Lung (tissue), 12 donors: ENCODE data around the gene MAD2L2. TPM values are rescaled to one million over a fixed set of nuclear protein-coding genes. Genes with fewer than 3 reads are reported as not detected.

Experiments used
- ATAC-seq: fragments of 200-7000 bp; cut with Tn5 transposase; one replicate; pipeline ENCODE4 v1.9.1; 2020; ENCODE audit warnings: moderate number of reproducible peaks; ENCODE audit not compliant: insufficient read depth, low FRiP score
- DNase-seq, 3 donors: peaks; one replicate each; pipeline ENCODE4 v3.0.0-alpha.2; 2013 to 2017
- H3K27ac ChIP-seq, 2 donors: one replicate each; pipeline ENCODE4 v1.5.1; 2013; ENCODE audit warnings: mild to moderate bottlenecking in 2 of 2, moderate library complexity in 2 of 2, control low read depth in 1 of 2, inconsistent platforms in 1 of 2, low read depth in 1 of 2, low read length in 1 of 2
- H3K27me3 ChIP-seq, 3 donors: one replicate each; pipeline ENCODE4 v1.5.1; 2013; ENCODE audit warnings: low read length in 2 of 3; ENCODE audit not compliant: control insufficient read depth in 3 of 3, insufficient read depth in 3 of 3
- H3K36me3 ChIP-seq, 4 donors: one replicate each; pipeline ENCODE4 v1.5.1; 2013; ENCODE audit warnings: low read length in 4 of 4, mild to moderate bottlenecking in 1 of 4, moderate library complexity in 1 of 4; ENCODE audit not compliant: control insufficient read depth in 4 of 4, insufficient read depth in 4 of 4
- H3K4me1 ChIP-seq, 5 donors: one replicate each; pipeline ENCODE4 v1.5.1; 2013; ENCODE audit warnings: low read length in 5 of 5, mild to moderate bottlenecking in 2 of 5, moderate library complexity in 1 of 5; ENCODE audit not compliant: control insufficient read depth in 5 of 5, insufficient read depth in 5 of 5
- H3K4me3 ChIP-seq: one replicate; pipeline ENCODE4 v1.5.1; 2013; ENCODE audit warnings: mild to moderate bottlenecking, control low read depth, moderate library complexity
- H3K9ac ChIP-seq, 2 donors: one replicate each; pipeline ENCODE4 v1.5.1; 2013; ENCODE audit warnings: low read length in 2 of 2, control low read depth in 1 of 2; ENCODE audit not compliant: insufficient read depth in 1 of 2
- H3K9me3 ChIP-seq, 4 donors: one replicate each; pipeline ENCODE4 v1.5.1; 2013; ENCODE audit warnings: low read length in 3 of 4, mild to moderate bottlenecking in 1 of 4, moderate library complexity in 1 of 4; ENCODE audit not compliant: control insufficient read depth in 4 of 4, insufficient read depth in 3 of 4
- CTCF ChIP-seq: IDR thresholded peaks from 2 replicates; pipeline ENCODE4 v1.5.1; 2012; ENCODE audit warnings: mild to moderate bottlenecking; ENCODE audit errors: control extremely low read depth, extremely low read depth
- WGBS, 2 donors: extraction: QIAGEN DNeasy Blood & Tissue Kit; methylation state at CpG; one replicate each; pipeline ENCODE4 v1.1.7; 2013; 5-methylcytosine and 5-hydroxymethylcytosine counted together
- polyA plus RNA-seq, 2 donors: library from polyadenylated mRNA; stranded (reverse); fragments of 200-250 nt; gene quantifications; one replicate each; pipeline ENCODE4 v1.2.1, GENCODE V29; 2013
- total RNA-seq, 2 donors: library from RNA; depleted of rRNA in 1 of 2; stranded (reverse); fragments of >200 nt in 1 of 2; gene quantifications; one replicate each; pipeline ENCODE4 v1.2.1, GENCODE V29; 2014 to 2021
- donor health status: control.
- donor health status: control.
- donor health status: Bipolar disorder and iron deficiency.
- donor health status: healthy.
- donor health status: DM: yes; HTN: yes; CAD: no.

MAD2L2 gene
- total and polyA plus RNA-seq, 4 donors: 23.4 to 61.9 (median 30.5) TPM

GRCh38 chr1:11648732-11649158, 32.2 kb downstream of the MAD2L2 start:
- peaks cover 0 to 33% (median 16%) of the 10 kb centered on the region in 3 donors for H3K27me3 ChIP-seq
- 9 to 15% methylated on average over 15 to 30 of the region's 30 CpGs for WGBS, 2 donors
- DNase-seq: no peak

GRCh38 chr1:11648039-11648438, 32.9 kb downstream of the MAD2L2 start:
- Histone ChIP-seq H3K9me3 (no peaks in the 10 kb centered on the region), H3K36me3 (no peaks in the 10 kb centered on the region), H3K27ac (no peak overlapping the region), H3K4me3 (no peak overlapping the region), H3K9ac (no peak overlapping the region), H3K27me3 (peaks cover 0 to 33% (median 16%) of the 10 kb centered on the region in 3 donors), H3K4me1 (peaks cover 0 to 18% (median 3%) of the 10 kb centered on the region in 5 donors)
- ATAC-seq: no peak
- DNase-seq: peak in 1 of 3 donors; percentile 26
- WGBS, 2 donors: 81 to 89% methylated on average over 6 of the region's 6 CpGs
- no peak for TF ChIP-seq CTCF

More at GRCh38 chr1:11648732-11649158, 32.2 kb downstream of the MAD2L2 start:
- peaks cover 0 to 18% (median 3%) of the 10 kb centered on the region in 5 donors for H3K4me1 ChIP-seq
- no peak overlapping the region for H3K27ac ChIP-seq
- H3K9me3 ChIP-seq: no peaks in the 10 kb centered on the region
- no peak overlapping the region for H3K9ac ChIP-seq
- TF ChIP-seq CTCF: no peak
- peak; percentile 27 for ATAC-seq
- H3K36me3 ChIP-seq: no peaks in the 10 kb centered on the region
- no peak overlapping the region for H3K4me3 ChIP-seq

- 80 to 87% methylated on average over 7 of the region's 7 CpGs for WGBS, 2 donors
- H3K27ac ChIP-seq: no peak overlapping the region
- no peak for TF ChIP-seq CTCF
- H3K9ac ChIP-seq: no peak overlapping the region
- peaks cover 0 to 18% (median 3%) of the 10 kb centered on the region in 5 donors for H3K4me1 ChIP-seq
- H3K9me3 ChIP-seq: no peaks in the 10 kb centered on the region
- peaks cover 0 to 31% (median 16%) of the 10 kb centered on the region in 3 donors for H3K27me3 ChIP-seq
- no peak overlapping the region for H3K4me3 ChIP-seq
- DNase-seq (no peak), ATAC-seq (no peak)
- no peaks in the 10 kb centered on the region for H3K36me3 ChIP-seq
These were observed 33.6 kb downstream of the MAD2L2 start for GRCh38 chr1:11647333-11647732.

- no peak for ATAC-seq
- no peak for TF ChIP-seq CTCF
- Histone ChIP-seq H3K27me3 (peaks cover 0 to 26% (median 16%) of the 10 kb centered on the region in 3 donors), H3K9me3 (no peaks in the 10 kb centered on the region), H3K9ac (no peak overlapping the region), H3K4me1 (peaks cover 0 to 18% (median 3%) of the 10 kb centered on the region in 5 donors), H3K27ac (no peak overlapping the region), H3K4me3 (no peak overlapping the region), H3K36me3 (no peaks in the 10 kb centered on the region)
- WGBS, 2 donors: 84 to 90% methylated on average over 9 of the region's 9 CpGs
- no peak for DNase-seq
These were observed 34.6 kb downstream of the MAD2L2 start for GRCh38 chr1:11646317-11646716.
